HL-60 (cell line): Measurements from ENCODE around the gene HOXA13.

Experiments
- DNase-seq, 2 experiments: peaks; one replicate each; pipeline ENCODE4 v3.0.0-alpha.2; 2010 to 2020; ENCODE audit warnings: low read depth in 1 of 2, low spot score in 1 of 2
- H3K27ac ChIP-seq: fragments of 250-450 bp; sonication (Bioruptor Pico); replicated peaks from 2 replicates; pipeline ENCODE4 v1.5.1; 2020; ENCODE audit warnings: mild to moderate bottlenecking, moderate library complexity
- H3K27me3 ChIP-seq: fragments of 250-450 bp; sonication (Bioruptor Pico); 2 replicates; pipeline ENCODE4 v1.5.1; 2021; ENCODE audit warnings: mild to moderate bottlenecking, moderate library complexity; ENCODE audit not compliant: insufficient read depth, poor library complexity, severe bottlenecking
- H3K4me3 ChIP-seq: replicated peaks from 2 replicates; pipeline ENCODE4 v1.5.1; 2011; ENCODE audit warnings: mild to moderate bottlenecking, control low read depth, low read length; ENCODE audit not compliant: insufficient read depth
- GABPA ChIP-seq: IDR thresholded peaks from 2 replicates; pipeline ENCODE4 v1.6.1; 2012; ENCODE audit warnings: low read depth
- POLR2AphosphoS5 ChIP-seq: IDR thresholded peaks from 2 replicates; pipeline ENCODE4 v1.6.1; 2012; ENCODE audit warnings: low read depth
- SPI1 ChIP-seq: IDR thresholded peaks from 2 replicates; pipeline ENCODE4 v1.6.1; 2012; ENCODE audit warnings: low read depth, mild to moderate bottlenecking, borderline replicate concordance
- TF ChIP-seq, protein P1 (sequence below): IDR thresholded peaks from one replicate; pipeline ENCODE4 v1.5.1; 2011; ENCODE audit warnings: low read length, control low read depth, inconsistent platforms; ENCODE audit not compliant: insufficient read depth
- TF ChIP-seq, protein P2 (sequence below): IDR thresholded peaks from 2 replicates; pipeline ENCODE4 v1.6.1; 2012; ENCODE audit warnings: low read depth; ENCODE audit not compliant: insufficient replicate concordance

The HOXA13 gene

DNA sequence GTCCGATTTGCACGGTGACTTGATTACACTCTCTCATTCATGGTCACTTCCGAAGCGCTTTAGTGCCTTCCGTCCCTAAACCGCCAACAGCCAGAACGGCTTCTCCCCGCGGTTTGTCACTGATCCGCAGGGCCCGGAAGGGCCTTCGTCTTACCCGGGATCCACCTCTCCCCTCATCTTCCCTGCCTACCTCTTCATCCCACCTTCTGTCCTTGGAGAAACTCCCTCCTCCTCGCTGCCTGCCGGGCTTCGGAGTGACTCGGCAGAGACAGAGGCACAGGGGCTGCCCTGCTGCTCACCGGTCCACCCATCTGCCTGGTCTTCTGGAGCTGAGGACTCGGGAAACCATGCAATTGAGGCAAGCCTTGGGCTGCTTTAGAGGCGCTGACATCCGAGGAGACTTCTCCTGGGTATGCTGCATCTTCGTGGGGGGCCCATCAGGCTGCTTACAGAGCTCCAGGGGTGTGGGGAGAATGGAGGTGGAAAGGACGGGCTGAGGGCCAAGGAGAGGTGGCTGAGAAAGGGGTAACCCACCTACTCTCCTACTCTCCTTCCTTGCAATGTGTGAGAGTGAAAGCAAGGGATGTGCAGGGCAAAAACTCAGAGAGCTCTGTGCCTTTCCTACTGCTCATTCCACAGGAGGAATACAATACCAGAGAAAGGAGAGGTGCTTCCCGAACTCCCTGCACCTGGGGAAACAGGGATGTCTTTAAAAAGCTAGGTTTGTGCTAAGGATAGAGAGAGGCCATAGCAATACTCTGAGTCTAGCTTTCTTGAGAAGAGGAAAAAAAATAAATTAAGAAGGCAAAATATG lies 13.8 kb downstream of the HOXA13 start:
- no peak for DNase-seq
- H3K27me3 ChIP-seq, result peaks cover 56% of the 10 kb centered on the region

DNA sequence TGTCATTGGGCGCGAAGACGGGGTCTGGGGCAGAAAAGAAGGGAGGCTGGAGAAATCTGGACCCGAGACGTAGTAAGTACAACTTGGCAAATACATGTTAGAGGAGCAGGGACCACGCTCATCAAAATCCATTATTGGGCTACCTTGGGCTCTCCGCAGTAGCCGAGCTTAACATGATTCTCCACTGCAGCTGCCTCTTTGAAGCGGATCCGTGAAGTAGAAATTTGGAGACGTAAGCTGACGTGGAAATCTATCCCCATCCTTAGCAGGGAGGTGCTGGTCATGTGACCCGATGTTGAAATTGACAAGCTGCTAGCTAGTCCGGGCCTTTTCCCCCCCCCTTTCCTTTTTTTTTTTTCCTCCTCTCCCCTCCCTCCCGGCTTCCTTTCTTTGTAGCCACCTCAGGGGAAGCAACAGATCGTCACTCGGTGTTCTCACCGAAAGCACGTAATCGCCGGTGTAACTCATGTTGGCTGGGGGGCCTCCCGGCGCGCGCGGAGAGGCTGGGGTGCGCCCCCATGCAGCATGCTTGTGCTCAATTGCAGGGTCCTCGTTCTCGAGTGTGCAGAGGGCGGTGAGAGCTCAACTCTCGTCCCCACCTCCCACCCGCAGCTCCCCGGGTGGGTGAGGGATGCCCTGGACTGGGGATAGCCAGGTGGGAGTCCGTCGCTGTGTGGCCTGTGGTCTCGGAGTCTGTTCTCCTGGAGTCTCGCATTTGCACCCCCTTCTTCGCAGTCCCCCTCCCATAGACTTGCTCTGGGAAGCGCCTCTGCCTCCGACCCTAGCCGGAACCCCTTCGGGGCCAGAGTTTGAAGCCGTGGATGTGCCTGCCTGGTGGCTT lies 14.7 kb downstream of the HOXA13 start, which contains the start of gene HOXA11:
HOXA11 (minus strand) TSS at position 220 of the 841 bp plus-strand sequence; CDS start at position 132, 88 bp downstream.
- Histone ChIP-seq H3K27ac (no peak within 1 kb of the TSS), H3K4me3 (peak within 1 kb of the TSS; percentile 54), H3K27me3 (peaks cover 58% of the 10 kb centered on the region)
- peak; percentile 71 to 88 for DNase-seq
- TF ChIP-seq, protein P1, sequence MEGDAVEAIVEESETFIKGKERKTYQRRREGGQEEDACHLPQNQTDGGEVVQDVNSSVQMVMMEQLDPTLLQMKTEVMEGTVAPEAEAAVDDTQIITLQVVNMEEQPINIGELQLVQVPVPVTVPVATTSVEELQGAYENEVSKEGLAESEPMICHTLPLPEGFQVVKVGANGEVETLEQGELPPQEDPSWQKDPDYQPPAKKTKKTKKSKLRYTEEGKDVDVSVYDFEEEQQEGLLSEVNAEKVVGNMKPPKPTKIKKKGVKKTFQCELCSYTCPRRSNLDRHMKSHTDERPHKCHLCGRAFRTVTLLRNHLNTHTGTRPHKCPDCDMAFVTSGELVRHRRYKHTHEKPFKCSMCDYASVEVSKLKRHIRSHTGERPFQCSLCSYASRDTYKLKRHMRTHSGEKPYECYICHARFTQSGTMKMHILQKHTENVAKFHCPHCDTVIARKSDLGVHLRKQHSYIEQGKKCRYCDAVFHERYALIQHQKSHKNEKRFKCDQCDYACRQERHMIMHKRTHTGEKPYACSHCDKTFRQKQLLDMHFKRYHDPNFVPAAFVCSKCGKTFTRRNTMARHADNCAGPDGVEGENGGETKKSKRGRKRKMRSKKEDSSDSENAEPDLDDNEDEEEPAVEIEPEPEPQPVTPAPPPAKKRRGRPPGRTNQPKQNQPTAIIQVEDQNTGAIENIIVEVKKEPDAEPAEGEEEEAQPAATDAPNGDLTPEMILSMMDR, result no peak
- TF ChIP-seq, protein P2, sequence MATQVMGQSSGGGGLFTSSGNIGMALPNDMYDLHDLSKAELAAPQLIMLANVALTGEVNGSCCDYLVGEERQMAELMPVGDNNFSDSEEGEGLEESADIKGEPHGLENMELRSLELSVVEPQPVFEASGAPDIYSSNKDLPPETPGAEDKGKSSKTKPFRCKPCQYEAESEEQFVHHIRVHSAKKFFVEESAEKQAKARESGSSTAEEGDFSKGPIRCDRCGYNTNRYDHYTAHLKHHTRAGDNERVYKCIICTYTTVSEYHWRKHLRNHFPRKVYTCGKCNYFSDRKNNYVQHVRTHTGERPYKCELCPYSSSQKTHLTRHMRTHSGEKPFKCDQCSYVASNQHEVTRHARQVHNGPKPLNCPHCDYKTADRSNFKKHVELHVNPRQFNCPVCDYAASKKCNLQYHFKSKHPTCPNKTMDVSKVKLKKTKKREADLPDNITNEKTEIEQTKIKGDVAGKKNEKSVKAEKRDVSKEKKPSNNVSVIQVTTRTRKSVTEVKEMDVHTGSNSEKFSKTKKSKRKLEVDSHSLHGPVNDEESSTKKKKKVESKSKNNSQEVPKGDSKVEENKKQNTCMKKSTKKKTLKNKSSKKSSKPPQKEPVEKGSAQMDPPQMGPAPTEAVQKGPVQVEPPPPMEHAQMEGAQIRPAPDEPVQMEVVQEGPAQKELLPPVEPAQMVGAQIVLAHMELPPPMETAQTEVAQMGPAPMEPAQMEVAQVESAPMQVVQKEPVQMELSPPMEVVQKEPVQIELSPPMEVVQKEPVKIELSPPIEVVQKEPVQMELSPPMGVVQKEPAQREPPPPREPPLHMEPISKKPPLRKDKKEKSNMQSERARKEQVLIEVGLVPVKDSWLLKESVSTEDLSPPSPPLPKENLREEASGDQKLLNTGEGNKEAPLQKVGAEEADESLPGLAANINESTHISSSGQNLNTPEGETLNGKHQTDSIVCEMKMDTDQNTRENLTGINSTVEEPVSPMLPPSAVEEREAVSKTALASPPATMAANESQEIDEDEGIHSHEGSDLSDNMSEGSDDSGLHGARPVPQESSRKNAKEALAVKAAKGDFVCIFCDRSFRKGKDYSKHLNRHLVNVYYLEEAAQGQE, result no peak
- TF ChIP-seq SPI1 (no peak; the same call in 1 of the 2 replicates), POLR2AphosphoS5 (no peak), GABPA (no peak)

More for the DNA sequence above, 13.8 kb downstream of the HOXA13 start:
- H3K27ac ChIP-seq, result no peak overlapping the region
- TF ChIP-seq POLR2AphosphoS5, result no peak
- no peak for TF ChIP-seq GABPA
- no peak overlapping the region for H3K4me3 ChIP-seq

DNA sequence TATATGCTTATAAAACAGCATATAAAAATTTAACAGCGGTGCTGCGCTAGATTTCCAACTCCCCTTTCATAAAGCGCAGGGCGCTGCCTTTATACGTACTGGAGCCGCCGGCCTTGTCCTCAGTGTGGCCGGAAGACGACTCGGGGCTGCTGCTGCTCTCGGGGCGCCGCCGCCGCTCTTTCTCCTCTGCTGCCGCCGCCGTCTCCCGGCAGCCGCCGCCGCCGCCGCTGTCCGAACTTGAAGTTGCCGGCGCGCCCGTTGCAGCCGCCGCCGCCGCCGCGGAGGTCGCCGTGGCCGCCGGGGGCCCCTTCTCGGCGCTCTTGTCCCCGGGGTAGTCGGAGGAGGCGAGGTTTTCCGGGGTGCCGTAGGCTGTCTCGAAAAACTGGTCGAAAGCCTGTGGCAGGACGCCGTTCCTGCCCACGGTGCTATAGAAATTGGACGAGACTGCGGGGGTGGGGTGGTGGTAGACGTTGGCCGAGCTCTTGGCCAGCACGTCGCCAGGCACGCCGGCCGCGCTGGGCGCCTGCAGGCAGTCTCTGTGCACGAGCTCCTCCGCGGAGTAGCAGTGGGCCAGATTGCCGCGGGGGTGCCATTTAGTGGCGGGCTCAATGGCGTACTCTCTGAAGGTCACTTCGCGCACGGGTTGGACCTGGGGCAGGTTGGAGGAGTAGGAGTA lies 15.4 kb downstream of the HOXA13 start:
- Histone ChIP-seq H3K27ac (no peak overlapping the region), H3K27me3 (peaks cover 63% of the 10 kb centered on the region), H3K4me3 (peak overlapping the region; percentile 54)
- TF ChIP-seq, protein P1, result no peak
- TF ChIP-seq SPI1 (no peak), POLR2AphosphoS5 (0 out of 2 replicates have a peak, but pooled peaks have one; percentile 20), GABPA (no peak)
- TF ChIP-seq, protein P2, result peak; percentile 32
- DNase-seq, result peak in 1 of 2 experiments; percentile 40
